Trophoblast cell (in vitro differentiated cells and primary cell): ENCODE results near the gene CFAP46.

ENCODE experiments used
- DNase-seq, 2 donors: peaks; one replicate each; pipeline ENCODE4 v3.0.0-alpha.2; 2016
- H2AFZ ChIP-seq: 2 replicates; pipeline ENCODE4 v1.6.1; 2013; ENCODE audit warnings: low read length, moderate library complexity, mild to moderate bottlenecking; ENCODE audit not compliant: insufficient read depth, poor library complexity
- H2AK5ac ChIP-seq: 2 replicates; pipeline ENCODE4 v1.6.1; 2013; ENCODE audit warnings: mild to moderate bottlenecking, low read length
- H2BK120ac ChIP-seq: 2 replicates; pipeline ENCODE4 v1.6.1; 2013; ENCODE audit warnings: low read length, mild to moderate bottlenecking, moderate library complexity; ENCODE audit not compliant: insufficient read depth, poor library complexity
- H2BK12ac ChIP-seq: 2 replicates; pipeline ENCODE4 v1.6.1; 2013; ENCODE audit warnings: mild to moderate bottlenecking, low read length, moderate library complexity
- H2BK5ac ChIP-seq: 2 replicates; pipeline ENCODE4 v1.6.1; 2013; ENCODE audit warnings: low read length, low read depth, moderate library complexity, mild to moderate bottlenecking; ENCODE audit not compliant: poor library complexity
- H3K14ac ChIP-seq: 2 replicates; pipeline ENCODE4 v1.6.1; 2013; ENCODE audit warnings: mild to moderate bottlenecking, low read length
- H3K18ac ChIP-seq: 2 replicates; pipeline ENCODE4 v1.6.1; 2013; ENCODE audit warnings: mild to moderate bottlenecking, low read length
- H3K23ac ChIP-seq: 2 replicates; pipeline ENCODE4 v1.6.1; 2013; ENCODE audit warnings: low read length
- H3K27ac ChIP-seq: 2 replicates; pipeline ENCODE4 v1.5.1; 2013; ENCODE audit warnings: low read depth, mild to moderate bottlenecking, inconsistent platforms, low read length, moderate library complexity
- H3K27me3 ChIP-seq: 2 replicates; pipeline ENCODE4 v1.6.1; 2013; ENCODE audit warnings: inconsistent platforms, mild to moderate bottlenecking, low read length, moderate library complexity; ENCODE audit not compliant: insufficient read depth
- H3K36me3 ChIP-seq, 2 experiments: 1 replicate in 1 of 2; 2 replicates in 1 of 2; pipeline ENCODE4 v1.6.1; 2013; ENCODE audit warnings: low read length in 2 of 2, mild to moderate bottlenecking in 2 of 2, moderate library complexity in 1 of 2; ENCODE audit not compliant: insufficient read depth in 2 of 2, control insufficient read depth in 1 of 2
- H3K4ac ChIP-seq: 2 replicates; pipeline ENCODE4 v1.6.1; 2013; ENCODE audit warnings: low read depth, mild to moderate bottlenecking, low read length, moderate library complexity
- H3K4me1 ChIP-seq, 2 experiments: 1 replicate in 1 of 2; 2 replicates in 1 of 2; pipeline ENCODE4 v1.6.1; 2013; ENCODE audit warnings: low read length in 2 of 2, mild to moderate bottlenecking in 2 of 2, moderate library complexity in 1 of 2; ENCODE audit not compliant: insufficient read depth in 2 of 2, control insufficient read depth in 1 of 2
- H3K4me2 ChIP-seq: 2 replicates; pipeline ENCODE4 v1.6.1; 2013; ENCODE audit warnings: inconsistent platforms, mild to moderate bottlenecking, low read length, moderate library complexity
- H3K4me3 ChIP-seq: 2 replicates; pipeline ENCODE4 v1.5.1; 2013; ENCODE audit warnings: mild to moderate bottlenecking, low read depth, low read length, inconsistent platforms
- H3K79me1 ChIP-seq: one replicate; pipeline ENCODE4 v1.6.1; 2013; ENCODE audit warnings: low read length
- H3K79me2 ChIP-seq: 2 replicates; pipeline ENCODE4 v1.6.1; 2013; ENCODE audit warnings: low read length, mild to moderate bottlenecking; ENCODE audit not compliant: control insufficient read depth, insufficient read depth, poor library complexity
- H3K9ac ChIP-seq: 2 replicates; pipeline ENCODE4 v1.6.1; 2013; ENCODE audit warnings: mild to moderate bottlenecking, low read length
- H3K9me3 ChIP-seq: 2 replicates; pipeline ENCODE4 v1.6.1; 2013; ENCODE audit warnings: low read depth, mild to moderate bottlenecking, control low read depth, inconsistent platforms, low read length; ENCODE audit not compliant: insufficient read depth
- H4K12ac ChIP-seq: 2 replicates; pipeline ENCODE4 v1.6.1; 2013; ENCODE audit warnings: low read depth, mild to moderate bottlenecking, low read length, moderate library complexity
- H4K8ac ChIP-seq: 2 replicates; pipeline ENCODE4 v1.6.1; 2013; ENCODE audit warnings: low read depth, mild to moderate bottlenecking, low read length, moderate library complexity
- H4K91ac ChIP-seq: one replicate; pipeline ENCODE4 v1.6.1; 2013; ENCODE audit warnings: low read depth, mild to moderate bottlenecking, low read length, moderate library complexity
- WGBS: extraction: QIAGEN DNeasy Blood & Tissue Kit; methylation state at CpG from one replicate; pipeline ENCODE4 v1.1.7; 2013; ENCODE audit warnings: missing lambda C conversion rate; ENCODE audit not compliant: insufficient read length, insufficient coverage; ENCODE audit errors: extremely low coverage; 5-methylcytosine and 5-hydroxymethylcytosine counted together

Gene CFAP46

DNA sequence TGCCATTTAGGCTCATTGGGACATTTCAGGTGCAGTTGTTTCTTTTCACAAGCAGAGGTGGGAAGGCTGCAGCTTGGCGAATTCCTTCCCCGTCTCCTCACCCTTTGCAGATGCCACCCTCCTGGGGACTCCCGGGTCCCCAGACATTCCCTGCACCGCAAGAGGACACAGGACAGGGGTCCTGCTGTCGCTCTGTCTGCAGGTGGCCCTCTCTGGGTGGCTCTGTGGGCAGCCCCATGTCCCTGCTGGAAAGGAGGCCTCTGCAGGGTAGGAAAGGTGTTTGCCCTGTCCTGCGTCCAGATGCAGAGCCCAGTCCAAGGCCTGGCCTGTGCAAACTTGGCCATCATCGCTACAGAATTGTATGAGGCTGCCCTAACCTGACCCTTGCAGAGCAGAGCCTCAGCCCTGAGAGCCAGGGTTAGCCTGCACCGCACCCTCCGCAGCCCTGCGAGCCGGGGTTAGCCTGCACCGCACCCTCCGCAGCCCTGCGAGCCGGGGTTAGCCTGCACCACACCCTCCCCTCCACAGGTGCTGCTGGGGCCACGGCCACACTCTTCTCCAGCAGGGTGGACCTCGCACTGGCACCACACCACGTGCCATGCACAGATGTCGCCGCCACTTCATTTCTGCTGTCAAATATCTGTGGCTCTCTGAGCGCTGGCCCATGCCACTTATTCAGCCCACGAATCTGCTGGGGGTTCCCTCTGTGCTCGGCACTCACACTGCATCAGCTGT, 61.0 kb downstream of the CFAP46 start:
- Histone ChIP-seq H3K14ac (no peak overlapping the region), H3K79me2 (no peaks in the 10 kb centered on the region), H2BK120ac (no peak overlapping the region), H3K79me1 (no peaks in the 10 kb centered on the region), H3K27me3 (no peaks in the 10 kb centered on the region), H3K4me1 (no peaks in the 10 kb centered on the region), H2BK5ac (no peak overlapping the region), H3K18ac (no peak overlapping the region), H3K4me3 (peak overlapping the region; percentile 60), H2BK12ac (no peak overlapping the region), H3K36me3 (no peaks in the 10 kb centered on the region), H3K23ac (no peak overlapping the region), H4K12ac (no peak overlapping the region), H3K9ac (no peak overlapping the region), H4K91ac (no peak overlapping the region), H3K27ac (no peak overlapping the region), H2AFZ (no peak overlapping the region), H4K8ac (no peak overlapping the region), H3K9me3 (peaks cover 3% of the 10 kb centered on the region), H3K4me2 (no peak overlapping the region), H2AK5ac (no peak overlapping the region), H3K4ac (no peak overlapping the region)
- no CpG with 5 or more reads among the region's 23 CpGs for WGBS
- DNase-seq, result no peak

DNA sequence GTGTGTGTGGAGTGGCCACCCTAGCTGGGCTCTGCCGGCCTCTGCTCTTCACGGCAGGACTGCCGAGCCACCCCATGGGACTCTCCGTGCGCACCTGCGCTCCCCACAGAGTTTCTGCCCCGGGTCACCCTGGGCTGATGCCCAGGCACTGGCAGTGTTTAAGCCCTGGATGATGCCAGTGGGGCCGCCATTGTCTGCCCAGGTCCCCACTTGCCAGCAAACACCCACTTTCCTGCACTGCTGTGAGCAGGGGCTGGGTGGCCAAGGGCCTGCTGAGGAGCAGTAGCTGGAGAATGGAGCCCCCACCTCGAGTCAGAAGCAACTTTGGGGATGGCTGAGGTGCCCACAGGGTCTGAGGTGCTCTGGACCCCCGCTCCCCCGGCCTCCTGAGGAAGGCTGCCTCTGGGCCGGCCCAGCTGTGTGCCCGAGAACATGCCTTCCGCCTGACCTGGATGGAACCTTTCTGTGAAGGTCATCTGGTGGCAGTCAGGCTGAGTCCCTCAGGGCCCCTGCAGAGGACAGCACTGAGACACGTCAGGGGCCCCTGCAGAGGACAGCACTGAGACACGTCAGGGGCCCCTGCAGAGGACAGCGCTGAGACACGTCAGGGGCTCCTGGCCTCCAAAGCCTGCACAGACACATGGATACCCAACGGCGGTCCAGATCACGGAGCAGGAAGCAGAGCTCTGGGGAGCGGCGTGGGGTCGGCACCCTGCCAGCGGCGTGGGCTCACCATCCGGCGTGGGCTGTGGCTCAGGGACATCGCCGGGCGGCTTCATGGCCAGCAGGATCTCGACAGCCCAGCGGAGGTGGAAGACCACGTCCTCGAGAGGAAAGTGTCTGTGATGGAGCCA, 62.0 kb downstream of the CFAP46 start:
- no peak overlapping the region for H3K23ac ChIP-seq
- H3K18ac ChIP-seq, result no peak overlapping the region
- H2AFZ ChIP-seq, result no peak overlapping the region
- no peaks in the 10 kb centered on the region for H3K27me3 ChIP-seq
- peaks cover 8% of the 10 kb centered on the region for H3K9me3 ChIP-seq
- no CpG with 5 or more reads among the region's 35 CpGs for WGBS
- no peak overlapping the region for H3K14ac ChIP-seq
- H3K36me3 ChIP-seq, result no peaks in the 10 kb centered on the region
- no peak overlapping the region for H2AK5ac ChIP-seq
- H3K79me2 ChIP-seq, result no peaks in the 10 kb centered on the region
- no peak overlapping the region for H4K8ac ChIP-seq
- no peak overlapping the region for H2BK5ac ChIP-seq
- no peak overlapping the region for H3K4ac ChIP-seq
- H3K9ac ChIP-seq, result no peak overlapping the region
- no peak overlapping the region for H3K4me2 ChIP-seq
- no peak overlapping the region for H3K27ac ChIP-seq
- no peak for DNase-seq
- no peak overlapping the region for H2BK120ac ChIP-seq
- no peaks in the 10 kb centered on the region for H3K79me1 ChIP-seq
- H3K4me3 ChIP-seq, result no peak overlapping the region
- H4K91ac ChIP-seq, result no peak overlapping the region
- no peak overlapping the region for H4K12ac ChIP-seq
- no peak overlapping the region for H2BK12ac ChIP-seq
- H3K4me1 ChIP-seq, result no peaks in the 10 kb centered on the region

GRCh38 chr10:132879408-132880127, 62.8 kb downstream of the CFAP46 start:
- H4K12ac ChIP-seq, result no peak overlapping the region
- H3K18ac ChIP-seq, result no peak overlapping the region
- no peak overlapping the region for H2BK120ac ChIP-seq
- H4K8ac ChIP-seq, result no peak overlapping the region
- H3K4me2 ChIP-seq, result no peak overlapping the region
- H2BK12ac ChIP-seq, result no peak overlapping the region
- H3K4me1 ChIP-seq, result no peaks in the 10 kb centered on the region
- H3K4ac ChIP-seq, result no peak overlapping the region
- H3K14ac ChIP-seq, result no peak overlapping the region
- no peak for DNase-seq
- H3K36me3 ChIP-seq, result no peaks in the 10 kb centered on the region
- H2AK5ac ChIP-seq, result no peak overlapping the region
- peaks cover 9% of the 10 kb centered on the region for H3K9me3 ChIP-seq
- H3K27me3 ChIP-seq, result no peaks in the 10 kb centered on the region
- no peak overlapping the region for H4K91ac ChIP-seq
- no peak overlapping the region for H3K27ac ChIP-seq
- no peak overlapping the region for H3K9ac ChIP-seq
- H2AFZ ChIP-seq, result no peak overlapping the region
- H3K79me1 ChIP-seq, result no peaks in the 10 kb centered on the region
- H2BK5ac ChIP-seq, result no peak overlapping the region
- WGBS, result no CpG with 5 or more reads among the region's 38 CpGs
- H3K4me3 ChIP-seq, result no peak overlapping the region
- no peak overlapping the region for H3K23ac ChIP-seq
- H3K79me2 ChIP-seq, result no peaks in the 10 kb centered on the region

DNA sequence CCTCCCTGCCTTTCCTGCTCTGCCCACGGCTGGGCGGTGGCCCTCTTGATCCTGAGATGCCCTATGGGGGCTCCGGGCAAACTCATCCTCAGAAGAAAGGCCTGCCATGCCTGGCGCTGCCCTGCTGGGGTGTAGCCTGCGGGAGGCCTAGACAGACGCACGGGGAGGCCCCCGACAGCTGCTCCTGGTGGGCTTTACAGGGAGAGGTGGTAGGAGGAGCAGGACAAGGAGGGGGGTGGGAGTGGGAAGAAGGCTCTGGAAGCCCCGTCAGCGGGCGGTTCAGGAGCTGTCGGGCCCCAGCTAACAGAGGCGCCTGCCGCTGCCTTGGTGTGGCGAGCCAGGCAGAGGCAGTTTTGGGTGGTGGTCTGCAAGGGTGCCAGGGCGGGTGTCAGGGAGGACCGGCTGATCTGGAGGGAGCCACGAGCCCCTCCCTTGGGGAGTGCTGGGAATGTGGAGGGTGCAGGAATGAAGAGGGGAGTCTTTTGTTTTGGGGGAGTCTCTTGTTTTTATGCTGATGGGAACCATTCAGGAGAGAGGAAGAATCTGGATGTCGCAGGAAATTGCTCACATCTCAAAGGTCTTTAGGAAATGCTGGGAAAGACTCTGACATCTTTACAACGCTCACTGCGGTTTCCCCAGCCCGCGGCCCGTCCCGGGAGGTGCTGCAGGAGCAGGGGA, 63.5 kb downstream of the CFAP46 start:
- no peak overlapping the region for H3K14ac ChIP-seq
- no CpG with 5 or more reads among the region's 25 CpGs for WGBS

More for the DNA sequence above, 63.5 kb downstream of the CFAP46 start:
- no peak overlapping the region for H2BK120ac ChIP-seq
- no peak overlapping the region for H2BK12ac ChIP-seq
- H3K4me3 ChIP-seq, result no peak overlapping the region
- H3K79me2 ChIP-seq, result no peaks in the 10 kb centered on the region
- no peak for DNase-seq
- no peak overlapping the region for H3K18ac ChIP-seq
- H4K91ac ChIP-seq, result no peak overlapping the region
- no peak overlapping the region for H4K8ac ChIP-seq
- no peak overlapping the region for H2BK5ac ChIP-seq
- no peak overlapping the region for H3K4ac ChIP-seq
- H3K36me3 ChIP-seq, result no peaks in the 10 kb centered on the region
- H2AFZ ChIP-seq, result no peak overlapping the region
- no peaks in the 10 kb centered on the region for H3K79me1 ChIP-seq
- H4K12ac ChIP-seq, result no peak overlapping the region
- no peak overlapping the region for H3K4me2 ChIP-seq
- H3K9ac ChIP-seq, result no peak overlapping the region
- no peaks in the 10 kb centered on the region for H3K27me3 ChIP-seq
- H3K4me1 ChIP-seq, result no peaks in the 10 kb centered on the region
- no peak overlapping the region for H3K23ac ChIP-seq
- no peak overlapping the region for H3K27ac ChIP-seq
- no peak overlapping the region for H2AK5ac ChIP-seq
- H3K9me3 ChIP-seq, result peaks cover 9% of the 10 kb centered on the region
